ENCODE results near the gene LRRC56. TPM values are rescaled to one million over a fixed set of nuclear protein-coding genes. Genes with fewer than 3 reads are reported as not detected.

Gene LRRC56
- total and polyA plus RNA-seq, 2 of the 13 experiments (the other 11 are each of a cell fraction or from before 2014, with no cell fraction given), result 0.11 to 0.29 TPM

GRCh38 chr11:575996-576768, 38.9 kb downstream of the LRRC56 start, which contains the start of gene PHRF1 (continued):
- TF ChIP-seq ZNF292 (CRISPR knock-in tag; IDR thresholded peaks at IDR 0.05; ENCODE audit: borderline replicate concordance, low read depth) (no peak), KDM5B (CRISPR knock-in tag; IDR thresholded peaks at IDR 0.05; ENCODE audit: borderline replicate concordance) (no peak; the same call in 1 of the 2 replicates), PHF8 (CRISPR knock-in tag; IDR thresholded peaks at IDR 0.05) (peak; percentile 75), ATF7 (IDR thresholded peaks at IDR 0.05) (peak; percentile 90), ATF7 (CRISPR knock-in tag; IDR thresholded peaks at IDR 0.05) (no peak), KMT2B (CRISPR knock-in tag; IDR thresholded peaks at IDR 0.05) (peak; percentile 36; the same call in 1 of the 2 replicates), ZNF350 (CRISPR knock-in tag; IDR thresholded peaks at IDR 0.05; ENCODE audit: borderline replicate concordance, low read depth) (peak; percentile 32; the same call in 1 of the 2 replicates), NBN (conservative IDR thresholded peaks at IDR 0.05) (no peak), SCMH1 (CRISPR knock-in tag; IDR thresholded peaks at IDR 0.05; ENCODE audit: borderline replicate concordance) (no peak), ZNF496 (CRISPR knock-in tag; IDR thresholded peaks at IDR 0.05; ENCODE audit: insufficient replicate concordance) (no peak), ZBTB7A (CRISPR knock-in tag; IDR thresholded peaks at IDR 0.05) (no peak), ZNF10 (CRISPR knock-in tag; IDR thresholded peaks at IDR 0.05; ENCODE audit: borderline replicate concordance, low read depth) (no peak), TBL1XR1 (IDR thresholded peaks at IDR 0.05; ENCODE audit: borderline replicate concordance, low read length, partially characterized antibody) (peak; percentile 32), ZNF646 (CRISPR knock-in tag; IDR thresholded peaks at IDR 0.05) (no peak), CBX1 (IDR thresholded peaks at IDR 0.05; ENCODE audit: low read depth) (no peak), MAX (IDR thresholded peaks at IDR 0.05) (peak; percentile 72), NKX3-1 (CRISPR knock-in tag; IDR thresholded peaks at IDR 0.05) (no peak), ZNF691 (CRISPR knock-in tag; IDR thresholded peaks at IDR 0.05; ENCODE audit: borderline replicate concordance, low read depth) (no peak), FOSL1 (CRISPR knock-in tag; IDR thresholded peaks at IDR 0.05; ENCODE audit: borderline replicate concordance) (no peak)
